B cell (primary cell): ENCODE measurements around the gene MYO10.

ENCODE experiments used
- EZH2 ChIP-seq: IDR thresholded peaks from 2 replicates; pipeline ENCODE4 v1.6.1; 2012; ENCODE audit warnings: borderline replicate concordance, low read depth, mild to moderate bottlenecking, moderate library complexity, low read length; ENCODE audit not compliant: insufficient read depth, poor library complexity, severe bottlenecking
- TF ChIP-seq, protein P1 (sequence below): fragments of 200-600 bp; IDR thresholded peaks from one replicate; pipeline ENCODE4 v1.8.0; 2022; ENCODE audit warnings: antibody characterized with exemption, mild to moderate bottlenecking

GRCh38 chr5:16937503-16938161, 1.5 kb upstream of the MYO10 start:
- TF ChIP-seq, protein P1, sequence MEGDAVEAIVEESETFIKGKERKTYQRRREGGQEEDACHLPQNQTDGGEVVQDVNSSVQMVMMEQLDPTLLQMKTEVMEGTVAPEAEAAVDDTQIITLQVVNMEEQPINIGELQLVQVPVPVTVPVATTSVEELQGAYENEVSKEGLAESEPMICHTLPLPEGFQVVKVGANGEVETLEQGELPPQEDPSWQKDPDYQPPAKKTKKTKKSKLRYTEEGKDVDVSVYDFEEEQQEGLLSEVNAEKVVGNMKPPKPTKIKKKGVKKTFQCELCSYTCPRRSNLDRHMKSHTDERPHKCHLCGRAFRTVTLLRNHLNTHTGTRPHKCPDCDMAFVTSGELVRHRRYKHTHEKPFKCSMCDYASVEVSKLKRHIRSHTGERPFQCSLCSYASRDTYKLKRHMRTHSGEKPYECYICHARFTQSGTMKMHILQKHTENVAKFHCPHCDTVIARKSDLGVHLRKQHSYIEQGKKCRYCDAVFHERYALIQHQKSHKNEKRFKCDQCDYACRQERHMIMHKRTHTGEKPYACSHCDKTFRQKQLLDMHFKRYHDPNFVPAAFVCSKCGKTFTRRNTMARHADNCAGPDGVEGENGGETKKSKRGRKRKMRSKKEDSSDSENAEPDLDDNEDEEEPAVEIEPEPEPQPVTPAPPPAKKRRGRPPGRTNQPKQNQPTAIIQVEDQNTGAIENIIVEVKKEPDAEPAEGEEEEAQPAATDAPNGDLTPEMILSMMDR, result no peak
- no peak for TF ChIP-seq EZH2
